ENCODE measurements around the gene CD6. TPM values are rescaled to one million over a fixed set of nuclear protein-coding genes. Genes with fewer than 3 reads are reported as not detected.

The CD6 gene
- total and polyA plus RNA-seq, 2 of the 8 experiments (the other 6 are each of a cell fraction or from before 2014, with no cell fraction given), result 0.03 TPM; not detected in 1

GRCh38 chr11:60972182-60973030 is 926 bp downstream of the CD6 start (continued):
- TF ChIP-seq, protein P1, sequence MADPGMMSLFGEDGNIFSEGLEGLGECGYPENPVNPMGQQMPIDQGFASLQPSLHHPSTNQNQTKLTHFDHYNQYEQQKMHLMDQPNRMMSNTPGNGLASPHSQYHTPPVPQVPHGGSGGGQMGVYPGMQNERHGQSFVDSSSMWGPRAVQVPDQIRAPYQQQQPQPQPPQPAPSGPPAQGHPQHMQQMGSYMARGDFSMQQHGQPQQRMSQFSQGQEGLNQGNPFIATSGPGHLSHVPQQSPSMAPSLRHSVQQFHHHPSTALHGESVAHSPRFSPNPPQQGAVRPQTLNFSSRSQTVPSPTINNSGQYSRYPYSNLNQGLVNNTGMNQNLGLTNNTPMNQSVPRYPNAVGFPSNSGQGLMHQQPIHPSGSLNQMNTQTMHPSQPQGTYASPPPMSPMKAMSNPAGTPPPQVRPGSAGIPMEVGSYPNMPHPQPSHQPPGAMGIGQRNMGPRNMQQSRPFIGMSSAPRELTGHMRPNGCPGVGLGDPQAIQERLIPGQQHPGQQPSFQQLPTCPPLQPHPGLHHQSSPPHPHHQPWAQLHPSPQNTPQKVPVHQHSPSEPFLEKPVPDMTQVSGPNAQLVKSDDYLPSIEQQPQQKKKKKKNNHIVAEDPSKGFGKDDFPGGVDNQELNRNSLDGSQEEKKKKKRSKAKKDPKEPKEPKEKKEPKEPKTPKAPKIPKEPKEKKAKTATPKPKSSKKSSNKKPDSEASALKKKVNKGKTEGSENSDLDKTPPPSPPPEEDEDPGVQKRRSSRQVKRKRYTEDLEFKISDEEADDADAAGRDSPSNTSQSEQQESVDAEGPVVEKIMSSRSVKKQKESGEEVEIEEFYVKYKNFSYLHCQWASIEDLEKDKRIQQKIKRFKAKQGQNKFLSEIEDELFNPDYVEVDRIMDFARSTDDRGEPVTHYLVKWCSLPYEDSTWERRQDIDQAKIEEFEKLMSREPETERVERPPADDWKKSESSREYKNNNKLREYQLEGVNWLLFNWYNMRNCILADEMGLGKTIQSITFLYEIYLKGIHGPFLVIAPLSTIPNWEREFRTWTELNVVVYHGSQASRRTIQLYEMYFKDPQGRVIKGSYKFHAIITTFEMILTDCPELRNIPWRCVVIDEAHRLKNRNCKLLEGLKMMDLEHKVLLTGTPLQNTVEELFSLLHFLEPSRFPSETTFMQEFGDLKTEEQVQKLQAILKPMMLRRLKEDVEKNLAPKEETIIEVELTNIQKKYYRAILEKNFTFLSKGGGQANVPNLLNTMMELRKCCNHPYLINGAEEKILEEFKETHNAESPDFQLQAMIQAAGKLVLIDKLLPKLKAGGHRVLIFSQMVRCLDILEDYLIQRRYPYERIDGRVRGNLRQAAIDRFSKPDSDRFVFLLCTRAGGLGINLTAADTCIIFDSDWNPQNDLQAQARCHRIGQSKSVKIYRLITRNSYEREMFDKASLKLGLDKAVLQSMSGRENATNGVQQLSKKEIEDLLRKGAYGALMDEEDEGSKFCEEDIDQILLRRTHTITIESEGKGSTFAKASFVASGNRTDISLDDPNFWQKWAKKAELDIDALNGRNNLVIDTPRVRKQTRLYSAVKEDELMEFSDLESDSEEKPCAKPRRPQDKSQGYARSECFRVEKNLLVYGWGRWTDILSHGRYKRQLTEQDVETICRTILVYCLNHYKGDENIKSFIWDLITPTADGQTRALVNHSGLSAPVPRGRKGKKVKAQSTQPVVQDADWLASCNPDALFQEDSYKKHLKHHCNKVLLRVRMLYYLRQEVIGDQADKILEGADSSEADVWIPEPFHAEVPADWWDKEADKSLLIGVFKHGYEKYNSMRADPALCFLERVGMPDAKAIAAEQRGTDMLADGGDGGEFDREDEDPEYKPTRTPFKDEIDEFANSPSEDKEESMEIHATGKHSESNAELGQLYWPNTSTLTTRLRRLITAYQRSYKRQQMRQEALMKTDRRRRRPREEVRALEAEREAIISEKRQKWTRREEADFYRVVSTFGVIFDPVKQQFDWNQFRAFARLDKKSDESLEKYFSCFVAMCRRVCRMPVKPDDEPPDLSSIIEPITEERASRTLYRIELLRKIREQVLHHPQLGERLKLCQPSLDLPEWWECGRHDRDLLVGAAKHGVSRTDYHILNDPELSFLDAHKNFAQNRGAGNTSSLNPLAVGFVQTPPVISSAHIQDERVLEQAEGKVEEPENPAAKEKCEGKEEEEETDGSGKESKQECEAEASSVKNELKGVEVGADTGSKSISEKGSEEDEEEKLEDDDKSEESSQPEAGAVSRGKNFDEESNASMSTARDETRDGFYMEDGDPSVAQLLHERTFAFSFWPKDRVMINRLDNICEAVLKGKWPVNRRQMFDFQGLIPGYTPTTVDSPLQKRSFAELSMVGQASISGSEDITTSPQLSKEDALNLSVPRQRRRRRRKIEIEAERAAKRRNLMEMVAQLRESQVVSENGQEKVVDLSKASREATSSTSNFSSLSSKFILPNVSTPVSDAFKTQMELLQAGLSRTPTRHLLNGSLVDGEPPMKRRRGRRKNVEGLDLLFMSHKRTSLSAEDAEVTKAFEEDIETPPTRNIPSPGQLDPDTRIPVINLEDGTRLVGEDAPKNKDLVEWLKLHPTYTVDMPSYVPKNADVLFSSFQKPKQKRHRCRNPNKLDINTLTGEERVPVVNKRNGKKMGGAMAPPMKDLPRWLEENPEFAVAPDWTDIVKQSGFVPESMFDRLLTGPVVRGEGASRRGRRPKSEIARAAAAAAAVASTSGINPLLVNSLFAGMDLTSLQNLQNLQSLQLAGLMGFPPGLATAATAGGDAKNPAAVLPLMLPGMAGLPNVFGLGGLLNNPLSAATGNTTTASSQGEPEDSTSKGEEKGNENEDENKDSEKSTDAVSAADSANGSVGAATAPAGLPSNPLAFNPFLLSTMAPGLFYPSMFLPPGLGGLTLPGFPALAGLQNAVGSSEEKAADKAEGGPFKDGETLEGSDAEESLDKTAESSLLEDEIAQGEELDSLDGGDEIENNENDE (IDR thresholded peaks at IDR 0.05; ENCODE audit: insufficient replicate concordance, low read length), result no peak
- TF ChIP-seq CEBPB (IDR thresholded peaks at IDR 0.05; ENCODE audit: low read depth, low read length) (no peak), ATF3 (IDR thresholded peaks at IDR 0.05; ENCODE audit: insufficient read depth, low read depth, low read length) (no peak), SP1 (IDR thresholded peaks at IDR 0.05; ENCODE audit: low read depth, low read length) (no peak), EGR1 (IDR thresholded peaks at IDR 0.05; ENCODE audit: borderline replicate concordance, low read depth, low read length) (no peak), JUND (IDR thresholded peaks at IDR 0.05; ENCODE audit: low read length) (no peak)

Measured in H1 (cell line).